A549 (cell line): ENCODE results near the gene FSTL4. TPM values are rescaled to one million over a fixed set of nuclear protein-coding genes. Genes with fewer than 3 reads are reported as not detected.
"Not testable (repeated sequence)": the region's sequence is repeated elsewhere in the genome, so short reads cannot be mapped to it uniquely, and the experiment has no call there.

Experiments
- ATAC-seq, 2 experiments: fragments of 200-7000 bp in 1 of 2; fragments of >200 bp in 1 of 2; cut with Nextera tagmentation in 1 of 2; cut with Tn5 transposase in 1 of 2; 3 replicates each; pipeline versions ENCODE4 v1.8.0 to v1.9.1; 2018 to 2020; ENCODE audit warnings: mild to moderate bottlenecking in 1 of 2, moderate library complexity in 1 of 2
- CTCF ChIA-PET: fragments of 300-600 bp; sonication (Branson Sonifier 250); formaldehyde crosslinking; extraction: SDS; loops from one replicate; lab custom pipeline; 2021; ENCODE audit warnings: antibody characterized with exemption, inconsistent platforms; lab: Yijun Ruan, JAX
- POLR2A ChIA-PET: fragments of 350-600 bp; formaldehyde crosslinking; extraction: SDS; loops from one replicate; lab custom pipeline; 2021; ENCODE audit warnings: antibody characterized with exemption, inconsistent platforms; lab: Yijun Ruan, JAX
- DNase-seq, 2 experiments: peaks; one replicate each; pipeline versions ENCODE4 v3.0.0 to v3.0.0-alpha.2; 2011 to 2016; ENCODE audit warnings: low read depth in 1 of 2, low spot score in 1 of 2
- FAIRE-seq: peaks from 2 replicates; lab custom pipeline; 2011; peaks lifted over from hg19 to GRCh38; lab: Jason Lieb, UNC
- H3K27ac ChIP-seq, 2 experiments: fragments of >200 bp; sonication (Bioruptor Twin); formaldehyde crosslinking; 3 replicates each; pipeline ENCODE4 v1.5.1; 2016 to 2017
- H3K4me1 ChIP-seq: fragments of >200 bp; sonication (Bioruptor Twin); formaldehyde crosslinking; 3 replicates; pipeline ENCODE4 v1.6.1; 2016
- H3K4me2 ChIP-seq: fragments of >200 bp; sonication (Bioruptor Twin); formaldehyde crosslinking; 3 replicates; pipeline ENCODE4 v1.6.1; 2016
- H3K4me3 ChIP-seq: fragments of >200 bp; sonication (Bioruptor Twin); formaldehyde crosslinking; 3 replicates; pipeline ENCODE4 v1.5.1; 2016
- H3K9me3 ChIP-seq: fragments of >200 bp; sonication (Bioruptor Twin); formaldehyde crosslinking; 3 replicates; pipeline ENCODE4 v1.6.1; 2016
- BHLHE40 ChIP-seq: IDR thresholded peaks from 2 replicates; pipeline ENCODE4 v1.6.1; 2012; ENCODE audit warnings: low read depth, low read length, inconsistent platforms
- CBX8 ChIP-seq: fragments of 200-600 bp; sonication (generic); IDR thresholded peaks from 2 replicates; pipeline ENCODE4 v1.6.1; 2016
- CEBPB ChIP-seq, 2 experiments: fragments of >200 bp in 1 of 2; sonication (Bioruptor Twin) in 1 of 2; formaldehyde crosslinking in 1 of 2; IDR thresholded peaks; 2 replicates each; pipeline ENCODE4 v1.6.1; 2012 to 2016
- FOSB ChIP-seq: fragments of 250-450 bp; sonication (Bioruptor Pico); IDR thresholded peaks from 2 replicates; pipeline ENCODE4 v1.5.0; 2020; ENCODE audit warnings: mild to moderate bottlenecking, moderate library complexity
- FOXS1 ChIP-seq: fragments of 250-450 bp; sonication (Bioruptor Pico); IDR thresholded peaks from 2 replicates; pipeline ENCODE4 v1.5.0; 2020; ENCODE audit warnings: mild to moderate bottlenecking, moderate library complexity
- HDAC2 ChIP-seq: fragments of 200-600 bp; sonication (generic); IDR thresholded peaks from 2 replicates; pipeline ENCODE4 v1.6.1; 2016
- HEYL ChIP-seq: fragments of 250-450 bp; sonication (Bioruptor Pico); IDR thresholded peaks from 2 replicates; pipeline ENCODE4 v1.8.0; 2021; ENCODE audit warnings: mild to moderate bottlenecking, moderate library complexity
- HOXA7 ChIP-seq: fragments of 250-450 bp; sonication (Bioruptor Pico); IDR thresholded peaks from 2 replicates; pipeline ENCODE4 v1.5.0; 2020; ENCODE audit warnings: mild to moderate bottlenecking, moderate library complexity
- JUN ChIP-seq, 2 experiments: fragments of >200 bp; sonication (Bioruptor Twin); formaldehyde crosslinking; IDR thresholded peaks; 2 replicates in 1 of 2; 3 replicates in 1 of 2; pipeline ENCODE4 v1.6.1; 2016 to 2017
- KDM5A ChIP-seq: fragments of 200-600 bp; sonication (generic); IDR thresholded peaks from 2 replicates; pipeline ENCODE4 v1.6.1; 2016; ENCODE audit warnings: antibody characterized with exemption, mild to moderate bottlenecking
- MAFK ChIP-seq: fragments of 450-650 bp; IDR thresholded peaks from 2 replicates; pipeline ENCODE4 v1.6.1; 2014; ENCODE audit not compliant: partially characterized antibody
- MAZ ChIP-seq: fragments of 150-350 bp; IDR thresholded peaks from 2 replicates; pipeline ENCODE4 v1.6.1; 2014; ENCODE audit warnings: antibody characterized with exemption, low read depth, low read length, borderline replicate concordance
- NFE2L2 ChIP-seq: fragments of 150-350 bp; conservative IDR thresholded peaks from 2 replicates; pipeline ENCODE4 v1.6.1; 2014; ENCODE audit warnings: low read length
- NPAS2 ChIP-seq: fragments of 250-450 bp; sonication (Bioruptor Pico); IDR thresholded peaks from 2 replicates; pipeline ENCODE4 v1.8.0; 2022; ENCODE audit warnings: mild to moderate bottlenecking, moderate library complexity, borderline replicate concordance
- PHF8 ChIP-seq: fragments of 200-600 bp; sonication (generic); IDR thresholded peaks from 2 replicates; pipeline ENCODE4 v1.6.1; 2016; ENCODE audit warnings: low read depth, mild to moderate bottlenecking, antibody characterized with exemption, moderate library complexity, borderline replicate concordance
- POLR2A ChIP-seq: IDR thresholded peaks from 2 replicates; pipeline ENCODE4 v1.6.1; 2012; ENCODE audit warnings: mild to moderate bottlenecking, low read length
- POLR2AphosphoS2 ChIP-seq: conservative IDR thresholded peaks from 2 replicates; pipeline ENCODE4 v1.6.1; 2012; ENCODE audit warnings: low read length, improper control_type of control experiment, inconsistent platforms
- RAD21 ChIP-seq, 2 experiments: fragments of >200 bp in 1 of 2; sonication (Bioruptor Twin) in 1 of 2; formaldehyde crosslinking in 1 of 2; IDR thresholded peaks in 1 of 2; conservative IDR thresholded peaks in 1 of 2; 2 replicates in 1 of 2; 3 replicates in 1 of 2; pipeline ENCODE4 v1.6.1; 2012 to 2018; ENCODE audit warnings: inconsistent platforms in 1 of 2
- RCOR1 ChIP-seq: fragments of 150-350 bp; IDR thresholded peaks from 2 replicates; pipeline ENCODE4 v1.6.1; 2014; ENCODE audit warnings: antibody characterized with exemption, low read length, low read depth
- RNF2 ChIP-seq: fragments of 200-600 bp; sonication (generic); IDR thresholded peaks from 2 replicates; pipeline ENCODE4 v1.6.1; 2016; ENCODE audit warnings: low read depth, mild to moderate bottlenecking, antibody characterized with exemption, moderate library complexity, borderline replicate concordance
- SREBF2 ChIP-seq: fragments of 450-650 bp; IDR thresholded peaks from 2 replicates; pipeline ENCODE4 v1.6.1; 2014; ENCODE audit warnings: mild to moderate bottlenecking, moderate library complexity
- ZC3H11A ChIP-seq: fragments of 450-650 bp; IDR thresholded peaks from 2 replicates; pipeline ENCODE4 v1.6.1; 2014; ENCODE audit warnings: antibody characterized with exemption, mild to moderate bottlenecking
- WGBS: methylation state at CpG from one replicate; pipeline ENCODE4 v1.1.6; 2017; ENCODE audit errors: missing lambda C conversion rate; 5-methylcytosine and 5-hydroxymethylcytosine counted together
- polyA plus RNA-seq, 4 experiments: library from polyadenylated mRNA; depleted of rRNA in 3 of 4; stranded (reverse); fragments of >200 nt; fragmentation: RNase III in 1 of 4; extraction: RNeasy Plus Mini Kit Qiagen cat#74134 plus additional on column Dnase treatment in 1 of 4; gene quantifications; 2 replicates in 3 of 4; 3 replicates in 1 of 4; pipeline ENCODE4 v1.2.3, GENCODE V29; 2011 to 2017
- TF ChIP-seq, protein P1 (sequence below): fragments of >200 bp; sonication (Bioruptor Twin); formaldehyde crosslinking; IDR thresholded peaks from 2 replicates; pipeline ENCODE4 v1.6.1; 2016
- TF ChIP-seq, protein P2 (sequence below): IDR thresholded peaks from 2 replicates; pipeline ENCODE4 v1.6.1; 2012
- TF ChIP-seq, protein P3 (sequence below): IDR thresholded peaks from 2 replicates; pipeline ENCODE4 v1.6.1; 2012
- TF ChIP-seq, protein P4 (sequence below): IDR thresholded peaks from 2 replicates; pipeline ENCODE4 v1.6.1; 2012; ENCODE audit warnings: low read depth, borderline replicate concordance
- TF ChIP-seq, protein P5 (sequence below): fragments of 250-450 bp; sonication (Bioruptor Pico); IDR thresholded peaks from 2 replicates; pipeline ENCODE4 v1.5.0; 2020; ENCODE audit warnings: low read depth, mild to moderate bottlenecking, moderate library complexity

The FSTL4 gene
- polyA plus RNA-seq, 2 of the 4 experiments (the other 2 are of a cell fraction), result 1.6 to 1.8 TPM

DNA sequence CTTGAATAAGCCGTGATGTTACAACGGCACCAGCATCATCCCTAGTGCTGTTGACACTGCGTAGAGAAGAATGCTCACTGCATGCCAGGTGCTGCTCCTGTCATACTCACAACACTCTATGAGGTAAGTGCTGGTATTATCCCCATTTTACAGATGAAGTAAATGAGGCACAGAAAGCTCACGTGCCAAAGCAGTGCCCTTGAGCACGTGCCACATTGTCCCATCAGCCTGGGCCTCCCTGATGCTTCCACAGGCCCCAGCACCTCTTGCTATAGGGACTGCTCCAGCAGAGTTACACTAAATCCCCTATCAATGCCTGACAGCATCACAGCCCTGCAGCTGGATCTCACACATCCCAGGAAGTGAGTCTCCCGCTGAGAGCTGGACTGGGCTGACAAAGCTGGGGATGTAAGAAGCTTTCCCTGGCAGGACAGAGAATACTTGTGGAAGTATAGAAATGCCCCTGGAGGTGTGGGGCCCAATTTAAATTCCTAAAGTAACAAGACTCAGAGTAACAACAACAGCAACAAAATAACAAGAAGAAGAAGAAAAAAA is 216.1 kb downstream of the FSTL4 start:
- CTCF ChIA-PET, result interaction anchor here (0.6 to 1.6 kb wide), 3 partner anchors 10 to 484 kb away, joined by 3 to 8 read pairs (median 5); no protein-coding TSS in a partner anchor

DNA sequence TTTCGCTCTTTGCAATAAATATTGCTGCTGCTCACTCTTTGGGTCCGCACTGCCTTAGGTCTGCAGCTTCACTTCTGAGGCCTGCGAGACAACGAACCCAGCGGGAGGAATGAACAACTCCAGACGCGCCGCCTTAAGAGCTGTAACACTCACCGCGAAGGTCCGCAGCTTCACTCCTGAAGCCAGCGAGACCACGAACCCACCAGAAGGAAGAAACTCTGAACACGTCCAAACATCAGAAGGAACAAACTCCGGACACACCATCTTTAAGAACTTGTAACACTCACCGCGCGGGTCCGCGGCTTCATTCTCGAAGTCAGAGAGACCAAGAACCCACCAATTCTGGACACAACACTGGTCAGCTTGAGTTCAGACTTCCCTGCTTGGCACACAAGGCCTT is 217.1 kb downstream of the FSTL4 start:
- WGBS, result 89% methylated on average over 21 of the region's 21 CpGs
- H3K4me3 ChIP-seq, DNase-seq, H3K27ac ChIP-seq, H3K4me1 ChIP-seq, POLR2A ChIA-PET, FAIRE-seq, H3K4me2 ChIP-seq, ATAC-seq, H3K9me3 ChIP-seq: not testable (repeated sequence)
- CTCF ChIA-PET, result interaction anchor here (1.0 to 2.9 kb wide), 2 partner anchors 11 to 29 kb away, joined by 3 to 12 read pairs; no protein-coding TSS in a partner anchor

More for the DNA sequence above, 216.1 kb downstream of the FSTL4 start:
- Histone ChIP-seq H3K27ac (no peak overlapping the region), H3K9me3 (no peaks in the 10 kb centered on the region), H3K4me3 (no peak overlapping the region), H3K4me2 (no peak overlapping the region), H3K4me1 (no peaks in the 10 kb centered on the region)
- TF ChIP-seq NPAS2 (no peak), CBX8 (no peak), RAD21 (conservative IDR thresholded peaks at IDR 0.05 in 1 of 2, IDR thresholded peaks at IDR 0.05 in 1 of 2) (no peak), HDAC2 (no peak), CEBPB (IDR thresholded peaks at IDR 0.05) (no peak), RNF2 (no peak), SREBF2 (no peak), JUN (IDR thresholded peaks at IDR 0.05) (no peak), KDM5A (no peak), NFE2L2 (no peak), HOXA7 (CRISPR knock-in tag) (no peak), RCOR1 (no peak), FOSB (CRISPR knock-in tag) (no peak), BHLHE40 (no peak), MAZ (no peak)
- TF ChIP-seq, protein P1, sequence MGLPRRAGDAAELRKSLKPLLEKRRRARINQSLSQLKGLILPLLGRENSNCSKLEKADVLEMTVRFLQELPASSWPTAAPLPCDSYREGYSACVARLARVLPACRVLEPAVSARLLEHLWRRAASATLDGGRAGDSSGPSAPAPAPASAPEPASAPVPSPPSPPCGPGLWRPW, result no peak
- TF ChIP-seq, protein P2, sequence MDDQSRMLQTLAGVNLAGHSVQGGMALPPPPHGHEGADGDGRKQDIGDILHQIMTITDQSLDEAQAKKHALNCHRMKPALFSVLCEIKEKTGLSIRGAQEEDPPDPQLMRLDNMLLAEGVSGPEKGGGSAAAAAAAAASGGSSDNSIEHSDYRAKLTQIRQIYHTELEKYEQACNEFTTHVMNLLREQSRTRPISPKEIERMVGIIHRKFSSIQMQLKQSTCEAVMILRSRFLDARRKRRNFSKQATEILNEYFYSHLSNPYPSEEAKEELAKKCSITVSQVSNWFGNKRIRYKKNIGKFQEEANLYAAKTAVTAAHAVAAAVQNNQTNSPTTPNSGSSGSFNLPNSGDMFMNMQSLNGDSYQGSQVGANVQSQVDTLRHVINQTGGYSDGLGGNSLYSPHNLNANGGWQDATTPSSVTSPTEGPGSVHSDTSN, result no peak
- TF ChIP-seq, protein P3, sequence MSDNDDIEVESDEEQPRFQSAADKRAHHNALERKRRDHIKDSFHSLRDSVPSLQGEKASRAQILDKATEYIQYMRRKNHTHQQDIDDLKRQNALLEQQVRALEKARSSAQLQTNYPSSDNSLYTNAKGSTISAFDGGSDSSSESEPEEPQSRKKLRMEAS, result no peak
- no peak for ATAC-seq
- 57% methylated on average over 6 of the region's 6 CpGs for WGBS
- no peak for FAIRE-seq
- DNase-seq, result no peak
- POLR2A ChIA-PET, result no interaction called here

DNA sequence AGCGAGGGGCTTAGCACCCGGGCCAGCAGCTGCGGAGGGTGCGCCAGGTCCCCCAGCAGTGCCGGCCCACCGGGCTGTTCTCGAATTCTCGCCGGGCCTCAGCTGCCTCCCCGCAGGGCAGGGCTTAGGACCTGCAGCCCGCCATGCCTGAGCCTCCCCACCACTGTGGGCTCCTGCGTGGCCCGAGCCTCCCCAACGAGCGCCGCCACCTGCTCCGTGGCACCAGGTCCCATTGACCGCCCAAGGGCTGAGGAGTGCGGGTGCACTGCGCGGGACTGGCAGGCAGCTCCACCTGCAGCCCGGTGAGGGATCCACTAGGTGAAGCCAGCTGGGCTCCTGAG is 217.9 kb downstream of the FSTL4 start:
- ATAC-seq, POLR2A ChIA-PET, H3K4me2 ChIP-seq, FAIRE-seq, H3K4me3 ChIP-seq, H3K9me3 ChIP-seq, H3K27ac ChIP-seq, H3K4me1 ChIP-seq, DNase-seq: not testable (repeated sequence)
- CTCF ChIA-PET, result interaction anchor here (1.0 to 2.9 kb wide), 3 partner anchors 12 to 474 kb away, joined by 3 to 12 read pairs (median 4); no protein-coding TSS in a partner anchor
- no CpG with 5 or more reads among the region's 22 CpGs for WGBS

DNA sequence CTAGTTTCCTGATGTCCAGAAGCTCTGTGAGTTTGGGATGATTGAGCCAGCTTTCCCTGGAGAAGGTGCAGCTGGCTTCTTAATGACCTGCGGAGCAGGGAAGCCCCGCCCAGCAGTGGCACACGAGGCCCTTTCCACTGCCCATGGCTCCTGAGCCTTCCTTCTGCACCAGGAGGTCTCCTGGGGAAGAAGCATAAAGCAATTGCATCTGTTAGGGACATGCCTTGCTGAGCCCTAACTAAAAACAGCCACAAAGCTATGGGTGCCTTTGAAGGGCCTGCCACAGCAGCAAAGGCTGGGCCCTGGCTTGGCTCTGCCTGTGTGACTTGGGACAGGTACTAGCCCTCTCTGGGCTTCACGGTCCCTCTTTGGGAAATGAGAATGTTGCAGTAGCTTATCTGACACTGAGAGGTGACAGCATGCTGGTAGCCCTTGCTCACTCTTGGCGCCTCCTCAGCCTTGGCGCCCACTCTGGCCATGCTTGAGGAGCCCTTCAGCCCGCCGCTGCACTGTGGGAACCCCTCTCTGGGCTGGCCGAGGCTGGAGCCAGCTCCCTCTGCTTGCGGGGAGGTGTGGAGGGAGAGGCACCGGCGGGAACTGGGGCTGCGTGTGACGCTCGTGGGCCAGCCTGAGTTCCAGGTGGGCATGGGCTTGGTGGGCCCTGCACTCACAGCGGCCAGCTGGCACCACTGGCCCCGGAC is 218.4 kb downstream of the FSTL4 start:
- Histone ChIP-seq H3K4me1 (no peaks in the 10 kb centered on the region), H3K4me2 (no peak overlapping the region), H3K27ac (no peak overlapping the region), H3K4me3 (no peak overlapping the region), H3K9me3 (no peaks in the 10 kb centered on the region)
- no peak for FAIRE-seq
- CTCF ChIA-PET, result interaction anchor here (1.0 to 2.9 kb wide), 4 partner anchors 13 to 475 kb away, joined by 3 to 12 read pairs (median 4); no protein-coding TSS in a partner anchor
- POLR2A ChIA-PET, result no interaction called here
- no peak for ATAC-seq
- no peak for DNase-seq
- WGBS, result 30% methylated on average over 4 of the region's 17 CpGs
- TF ChIP-seq RAD21 (conservative IDR thresholded peaks at IDR 0.05 in 1 of 2, IDR thresholded peaks at IDR 0.05 in 1 of 2) (no peak), PHF8 (no peak), POLR2A (no peak), NFE2L2 (no peak), HDAC2 (no peak), MAFK (no peak), HEYL (CRISPR knock-in tag) (no peak), ZC3H11A (no peak), FOXS1 (CRISPR knock-in tag) (no peak), MAZ (no peak), POLR2AphosphoS2 (no peak)
- TF ChIP-seq, protein P4, sequence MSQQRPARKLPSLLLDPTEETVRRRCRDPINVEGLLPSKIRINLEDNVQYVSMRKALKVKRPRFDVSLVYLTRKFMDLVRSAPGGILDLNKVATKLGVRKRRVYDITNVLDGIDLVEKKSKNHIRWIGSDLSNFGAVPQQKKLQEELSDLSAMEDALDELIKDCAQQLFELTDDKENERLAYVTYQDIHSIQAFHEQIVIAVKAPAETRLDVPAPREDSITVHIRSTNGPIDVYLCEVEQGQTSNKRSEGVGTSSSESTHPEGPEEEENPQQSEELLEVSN, result no peak
- TF ChIP-seq, protein P5, sequence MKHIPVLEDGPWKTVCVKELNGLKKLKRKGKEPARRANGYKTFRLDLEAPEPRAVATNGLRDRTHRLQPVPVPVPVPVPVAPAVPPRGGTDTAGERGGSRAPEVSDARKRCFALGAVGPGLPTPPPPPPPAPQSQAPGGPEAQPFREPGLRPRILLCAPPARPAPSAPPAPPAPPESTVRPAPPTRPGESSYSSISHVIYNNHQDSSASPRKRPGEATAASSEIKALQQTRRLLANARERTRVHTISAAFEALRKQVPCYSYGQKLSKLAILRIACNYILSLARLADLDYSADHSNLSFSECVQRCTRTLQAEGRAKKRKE, result no peak
